SH-SY5Y (cell line): Measurements from ENCODE around the gene CES5A.

ENCODE experiments used
- GATA2 ChIP-seq: IDR thresholded peaks from 2 replicates; pipeline ENCODE4 v1.6.1; 2011; ENCODE audit warnings: mild to moderate bottlenecking, low read depth, low read length
- GATA3 ChIP-seq: IDR thresholded peaks from 2 replicates; pipeline ENCODE4 v1.6.1; 2011; ENCODE audit warnings: low read depth, mild to moderate bottlenecking, low read length, moderate library complexity

- TF ChIP-seq GATA2 (no peak), GATA3 (no peak)
Measured at GRCh38 chr16:55832425-55832772, 42.8 kb downstream of the CES5A start.
